Epithelial cell of proximal tubule (primary cell): ENCODE data around the gene CD58. TPM values are rescaled to one million over a fixed set of nuclear protein-coding genes. Genes with fewer than 3 reads are reported as not detected.

Source experiments
- DNase-seq: peaks from one replicate; pipeline ENCODE4 v3.0.0-alpha.2; 2011; ENCODE audit warnings: low read depth
- H3K4me3 ChIP-seq: 2 replicates; pipeline ENCODE4 v1.5.1; 2011; ENCODE audit warnings: low read depth, mild to moderate bottlenecking, low read length
- CTCF ChIP-seq: conservative IDR thresholded peaks from 2 replicates; pipeline ENCODE4 v1.5.1; 2012; ENCODE audit warnings: low read depth, mild to moderate bottlenecking, low read length
- total RNA-seq: library from RNA; depleted of rRNA; stranded (reverse); fragments of >200 nt; gene quantifications from 2 replicates; pipeline ENCODE4 v1.2.3, GENCODE V29; 2015

Gene CD58
- total RNA-seq, 1 donor from 2014 or later: 14.2 TPM

- no peak for DNase-seq
- TF ChIP-seq CTCF: no peak
- no peak overlapping the region for H3K4me3 ChIP-seq
Observed at GRCh38 chr1:116557323-116557878, 13.4 kb downstream of the CD58 start.

- no peak overlapping the region for H3K4me3 ChIP-seq
- TF ChIP-seq CTCF: no peak
- peak; percentile 92 for DNase-seq
Observed at GRCh38 chr1:116556289-116557006, 14.4 kb downstream of the CD58 start.

- TF ChIP-seq CTCF: no peak
- DNase-seq: no peak
- no peak overlapping the region for H3K4me3 ChIP-seq
Observed at GRCh38 chr1:116554924-116555323, 15.9 kb downstream of the CD58 start.

- no peak for DNase-seq
- H3K4me3 ChIP-seq: no peak overlapping the region
- no peak for TF ChIP-seq CTCF
Observed at GRCh38 chr1:116553386-116554115, 17.3 kb downstream of the CD58 start.

GRCh38 chr1:116546354-116546977 is 24.4 kb downstream of the CD58 start:
- TF ChIP-seq CTCF: no peak
- no peak for DNase-seq
- H3K4me3 ChIP-seq: no peak overlapping the region

GRCh38 chr1:116545359-116545705 is 25.5 kb downstream of the CD58 start:
- no peak overlapping the region for H3K4me3 ChIP-seq
- no peak for DNase-seq
- no peak for TF ChIP-seq CTCF
